ENCODE data around the gene HMGB1. TPM values are rescaled to one million over a fixed set of nuclear protein-coding genes. Genes with fewer than 3 reads are reported as not detected.

HMGB1 gene
- 100 to 1,000 TPM; 686 to 722 TPM for total RNA-seq

GRCh38 chr13:30465593-30466357, at the start of gene HMGB1:
Gene HMGB1, minus strand, starts transcription at chr13:30465936. Its CDS starts 2,256 bp downstream, at chr13:30463680.
- Mint-ChIP-seq H3K4me1 (ENCODE audit: low read depth) (peaks cover 15% of the 10 kb centered on the region), H3K4me3 (peak within 1 kb of the TSS; percentile 89), H3K27ac (peak within 1 kb of the TSS; percentile 98), H3K27me3 (ENCODE audit: low read depth) (peaks cover 3% of the 10 kb centered on the region), H3K9me3 (no peaks in the 10 kb centered on the region), H3K36me3 (ENCODE audit: low read depth) (peaks cover 29% of the 10 kb centered on the region)
- intact Hi-C loops (cut with micrococcal nuclease) = loop anchor here (1.0 to 10.0 kb wide), 12 partner anchors 70 to 871 kb away; partner anchors contain the start of genes KATNAL1, SLC7A1 and USPL1
- peak; percentile 99 for DNase-seq
- CTCF ChIA-PET = interaction anchor here (0.6 to 1.2 kb wide), 2 partner anchors 24 to 324 kb away, joined by 3 read pairs; no protein-coding TSS in a partner anchor

GRCh38 chr13:30510811-30511371, 45.2 kb upstream of the HMGB1 start:
- Mint-ChIP-seq H3K4me3 (no peak overlapping the region), H3K27me3 (ENCODE audit: low read depth) (no peaks in the 10 kb centered on the region), H3K27ac (no peak overlapping the region), H3K4me1 (ENCODE audit: low read depth) (no peaks in the 10 kb centered on the region), H3K9me3 (no peaks in the 10 kb centered on the region), H3K36me3 (ENCODE audit: low read depth) (no peaks in the 10 kb centered on the region)
- intact Hi-C loops (cut with micrococcal nuclease) = no loop called here
- no peak for DNase-seq
- CTCF ChIA-PET = interaction anchor here (1.2 kb wide), 1 partner anchor 16 kb away, joined by 3 read pairs; no protein-coding TSS in a partner anchor

GRCh38 chr13:30510091-30510490, 44.4 kb upstream of the HMGB1 start:
- Mint-ChIP-seq H3K4me1 (ENCODE audit: low read depth) (no peaks in the 10 kb centered on the region), H3K27me3 (ENCODE audit: low read depth) (no peaks in the 10 kb centered on the region), H3K27ac (no peak overlapping the region), H3K4me3 (no peak overlapping the region), H3K9me3 (no peaks in the 10 kb centered on the region), H3K36me3 (ENCODE audit: low read depth) (no peaks in the 10 kb centered on the region)
- intact Hi-C loops (cut with micrococcal nuclease) = no loop called here
- no peak for DNase-seq
- CTCF ChIA-PET = no interaction called here

GRCh38 chr13:30509254-30510050, 43.7 kb upstream of the HMGB1 start:
- CTCF ChIA-PET = no interaction called here
- intact Hi-C loops (cut with micrococcal nuclease) = no loop called here
- Mint-ChIP-seq H3K36me3 (ENCODE audit: low read depth) (no peaks in the 10 kb centered on the region), H3K9me3 (no peaks in the 10 kb centered on the region), H3K27me3 (ENCODE audit: low read depth) (no peaks in the 10 kb centered on the region), H3K27ac (no peak overlapping the region), H3K4me1 (ENCODE audit: low read depth) (peaks cover under 1% of the 10 kb centered on the region), H3K4me3 (no peak overlapping the region)
- DNase-seq = no peak

- CTCF ChIA-PET = interaction anchor here (0.6 kb wide), 1 partner anchor 540 kb away, joined by 3 read pairs; no protein-coding TSS in a partner anchor
- Mint-ChIP-seq H3K4me3 (no peak overlapping the region), H3K27ac (no peak overlapping the region), H3K4me1 (ENCODE audit: low read depth) (peaks cover 11% of the 10 kb centered on the region), H3K27me3 (ENCODE audit: low read depth) (no peaks in the 10 kb centered on the region), H3K36me3 (ENCODE audit: low read depth) (no peaks in the 10 kb centered on the region), H3K9me3 (no peaks in the 10 kb centered on the region)
- intact Hi-C loops (cut with micrococcal nuclease) = no loop called here
- peak; percentile 12 for DNase-seq
Measured at GRCh38 chr13:30504081-30504480, 38.3 kb upstream of the HMGB1 start.

- CTCF ChIA-PET = no interaction called here
- Mint-ChIP-seq H3K27ac (no peak overlapping the region), H3K4me1 (ENCODE audit: low read depth) (peaks cover 11% of the 10 kb centered on the region), H3K4me3 (no peak overlapping the region), H3K9me3 (no peaks in the 10 kb centered on the region), H3K27me3 (ENCODE audit: low read depth) (no peaks in the 10 kb centered on the region), H3K36me3 (ENCODE audit: low read depth) (no peaks in the 10 kb centered on the region)
- intact Hi-C loops (cut with micrococcal nuclease) = no loop called here
- no peak for DNase-seq
Measured at GRCh38 chr13:30502237-30502636, 36.5 kb upstream of the HMGB1 start.

GRCh38 chr13:30499338-30499737, 33.6 kb upstream of the HMGB1 start:
- no peak for DNase-seq
- intact Hi-C loops (cut with micrococcal nuclease) = no loop called here
- peaks cover 9% of the 10 kb centered on the region for H3K4me1 Mint-ChIP-seq (ENCODE audit: low read depth)
- no peak overlapping the region for H3K27ac Mint-ChIP-seq
- H3K36me3 Mint-ChIP-seq (ENCODE audit: low read depth) = no peaks in the 10 kb centered on the region
- CTCF ChIA-PET = no interaction called here
- no peaks in the 10 kb centered on the region for H3K27me3 Mint-ChIP-seq (ENCODE audit: low read depth)
- H3K9me3 Mint-ChIP-seq = no peaks in the 10 kb centered on the region
- H3K4me3 Mint-ChIP-seq = no peak overlapping the region

- Mint-ChIP-seq H3K27ac (no peak overlapping the region), H3K27me3 (ENCODE audit: low read depth) (no peaks in the 10 kb centered on the region), H3K9me3 (no peaks in the 10 kb centered on the region), H3K4me1 (ENCODE audit: low read depth) (peaks cover 3% of the 10 kb centered on the region), H3K36me3 (ENCODE audit: low read depth) (no peaks in the 10 kb centered on the region), H3K4me3 (no peak overlapping the region)
- no peak for DNase-seq
- CTCF ChIA-PET = no interaction called here
- intact Hi-C loops (cut with micrococcal nuclease) = no loop called here
Measured at GRCh38 chr13:30496147-30496546, 30.4 kb upstream of the HMGB1 start.

GRCh38 chr13:30495746-30496145, 30.0 kb upstream of the HMGB1 start:
- no peaks in the 10 kb centered on the region for H3K36me3 Mint-ChIP-seq (ENCODE audit: low read depth)
- H3K27me3 Mint-ChIP-seq (ENCODE audit: low read depth) = no peaks in the 10 kb centered on the region
- H3K9me3 Mint-ChIP-seq = no peaks in the 10 kb centered on the region

GRCh38 chr13:30493658-30494381, 28.1 kb upstream of the HMGB1 start:
- Mint-ChIP-seq H3K36me3 (ENCODE audit: low read depth) (no peaks in the 10 kb centered on the region), H3K27me3 (ENCODE audit: low read depth) (no peaks in the 10 kb centered on the region), H3K4me3 (no peak overlapping the region), H3K9me3 (no peaks in the 10 kb centered on the region), H3K4me1 (ENCODE audit: low read depth) (no peaks in the 10 kb centered on the region), H3K27ac (no peak overlapping the region)
- CTCF ChIA-PET = interaction anchor here (0.6 kb wide), 1 partner anchor 1977 kb away, joined by 4 read pairs; no protein-coding TSS in a partner anchor
- intact Hi-C loops (cut with micrococcal nuclease) = no loop called here
- DNase-seq = no peak

More at GRCh38 chr13:30495746-30496145, 30.0 kb upstream of the HMGB1 start:
- intact Hi-C loops (cut with micrococcal nuclease) = no loop called here
- Mint-ChIP-seq H3K4me3 (no peak overlapping the region), H3K4me1 (ENCODE audit: low read depth) (peaks cover 3% of the 10 kb centered on the region), H3K27ac (no peak overlapping the region)
- DNase-seq = no peak
- CTCF ChIA-PET = no interaction called here

- DNase-seq = no peak
- no peaks in the 10 kb centered on the region for H3K4me1 Mint-ChIP-seq (ENCODE audit: low read depth)
- no peaks in the 10 kb centered on the region for H3K9me3 Mint-ChIP-seq
- intact Hi-C loops (cut with micrococcal nuclease) = no loop called here
- no peaks in the 10 kb centered on the region for H3K36me3 Mint-ChIP-seq (ENCODE audit: low read depth)
- H3K27me3 Mint-ChIP-seq (ENCODE audit: low read depth) = no peaks in the 10 kb centered on the region
- H3K4me3 Mint-ChIP-seq = no peak overlapping the region
- CTCF ChIA-PET = interaction anchor here (0.6 kb wide), 1 partner anchor 62 kb away, joined by 3 read pairs; no protein-coding TSS in a partner anchor
- H3K27ac Mint-ChIP-seq = no peak overlapping the region
Measured at GRCh38 chr13:30487075-30487470, 21.3 kb upstream of the HMGB1 start.

Data from activated naive CD4-positive, alpha-beta T cell treated with anti-CD3 and anti-CD28 coated beads for 36 hours (primary cell).